Activated CD4-positive, alpha-beta T cell treated with anti-CD3 and anti-CD28 coated beads for 48 hours (primary cell): ENCODE results near the gene FHIT.
"Not testable (repeated sequence)": the region's sequence is repeated elsewhere in the genome, so short reads cannot be mapped to it uniquely, and the experiment has no call there.

ENCODE experiments used
- DNase-seq: peaks from one replicate; pipeline ENCODE4 v3.0.0-alpha.2; 2020

FHIT gene

GRCh38 chr3:59839283-59839682, 1412.0 kb downstream of the FHIT start:
- no peak for DNase-seq

DNA sequence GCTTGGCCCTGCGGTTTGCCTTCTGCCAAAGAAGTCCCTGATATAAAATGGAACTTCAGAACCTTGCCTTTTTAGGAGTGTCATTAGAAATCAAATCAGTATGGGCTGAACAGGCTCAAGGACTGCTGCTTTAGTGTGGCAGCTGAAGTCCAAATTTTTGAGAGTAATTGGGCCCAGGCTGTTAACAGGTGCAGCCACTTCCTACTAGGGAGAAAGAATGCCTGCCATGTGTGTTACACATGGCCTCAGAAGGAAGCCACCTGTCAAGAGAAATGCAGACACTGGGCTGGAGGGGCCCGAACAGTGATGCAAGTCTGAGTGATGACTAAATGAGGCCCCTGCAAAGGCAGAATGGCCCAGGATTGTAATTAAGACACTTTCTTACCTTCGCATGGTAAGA, 1414.7 kb downstream of the FHIT start:
- DNase-seq, result no peak

- no peak for DNase-seq
Measured at GRCh38 chr3:59832702-59833101, 1418.5 kb downstream of the FHIT start.

DNA sequence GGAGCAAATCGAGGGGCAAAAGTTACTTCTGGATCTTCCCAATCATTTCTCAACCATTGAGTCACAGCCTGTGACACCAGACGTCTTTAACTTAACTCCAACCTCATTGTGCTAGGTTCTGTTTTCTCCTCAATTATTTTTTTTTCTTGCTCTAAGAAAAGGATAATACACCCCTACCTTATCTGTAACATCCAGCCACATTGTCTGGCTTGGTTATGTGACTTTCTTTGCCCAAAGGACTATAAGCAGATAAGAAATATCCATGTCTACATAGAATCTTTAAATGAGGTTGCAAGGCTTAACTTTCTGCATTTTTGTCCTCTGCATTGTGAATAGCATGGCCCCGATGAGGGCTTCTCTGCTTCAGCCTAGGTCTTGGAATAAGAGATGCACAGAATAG, 1419.0 kb downstream of the FHIT start:
- no peak for DNase-seq

- DNase-seq, result no peak
Measured at GRCh38 chr3:59831394-59831793, 1419.9 kb downstream of the FHIT start.

DNA sequence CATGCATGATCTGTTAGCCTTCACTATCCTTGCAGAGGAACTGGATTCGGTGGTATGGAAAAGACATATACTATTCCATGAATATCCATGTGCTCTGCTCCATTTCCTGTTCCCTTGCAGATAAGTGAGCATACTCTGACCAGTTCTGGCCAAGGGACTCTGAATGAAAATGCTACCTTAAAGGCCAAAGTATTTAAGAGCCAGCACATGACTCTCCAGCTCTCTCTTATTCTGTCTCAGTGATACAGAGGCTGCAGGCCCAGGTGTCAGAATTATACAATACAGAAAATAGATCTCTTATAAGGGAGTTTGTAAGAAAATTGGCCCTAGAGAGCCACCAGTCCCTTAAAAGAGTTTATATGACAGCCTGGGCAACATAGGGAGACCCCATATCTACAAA, 1421.7 kb downstream of the FHIT start:
- no peak for DNase-seq

GRCh38 chr3:59824876-59825275, 1426.4 kb downstream of the FHIT start:
- DNase-seq, result no peak

DNA sequence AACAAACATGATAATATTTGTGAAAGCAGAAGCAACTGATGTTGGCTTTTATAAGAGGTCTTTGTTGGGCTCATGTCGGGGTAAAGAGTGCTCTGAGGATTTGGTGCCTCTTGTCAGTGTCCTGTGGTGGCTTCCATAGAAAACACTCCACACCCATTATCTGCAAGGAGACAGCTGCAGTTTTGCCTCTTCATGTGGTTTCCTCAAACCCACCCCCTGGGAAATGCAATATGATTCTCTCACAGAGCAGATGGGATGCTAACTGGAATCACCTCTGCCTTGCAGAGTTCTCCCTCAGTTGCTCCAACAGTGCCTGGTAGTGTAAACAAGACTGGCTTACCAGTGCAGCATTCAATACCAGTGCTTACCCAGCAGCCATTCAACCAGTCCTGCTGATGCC, 1430.0 kb downstream of the FHIT start:
- DNase-seq, result no peak

DNA sequence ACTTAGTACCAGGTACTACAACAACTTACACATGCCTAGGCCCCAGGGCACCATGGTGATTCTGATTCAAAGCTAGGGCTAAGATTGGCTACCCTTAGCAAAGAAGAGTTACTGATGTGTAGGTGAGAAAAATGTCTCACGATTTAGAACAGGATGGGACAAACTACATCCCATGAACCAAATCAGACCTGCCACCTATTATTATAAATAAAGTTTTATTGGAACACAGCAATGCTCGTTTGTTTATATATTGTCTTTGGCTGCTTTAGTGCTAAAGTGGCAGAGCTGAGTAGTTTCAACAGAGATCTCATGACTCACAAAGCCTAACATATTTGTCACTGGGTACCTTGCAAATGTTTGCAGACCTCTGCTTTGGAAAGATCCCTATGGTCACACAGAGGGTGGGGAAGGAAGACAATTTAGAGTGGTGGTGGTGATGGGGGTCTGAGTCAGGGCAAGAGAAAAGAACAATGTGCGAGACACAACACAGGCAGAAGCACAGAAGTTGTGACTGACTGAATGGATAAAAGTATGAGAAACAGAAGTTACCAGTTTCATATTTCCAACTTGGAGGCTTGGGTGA, 1430.8 kb downstream of the FHIT start:
- DNase-seq, result peak; percentile 36

DNA sequence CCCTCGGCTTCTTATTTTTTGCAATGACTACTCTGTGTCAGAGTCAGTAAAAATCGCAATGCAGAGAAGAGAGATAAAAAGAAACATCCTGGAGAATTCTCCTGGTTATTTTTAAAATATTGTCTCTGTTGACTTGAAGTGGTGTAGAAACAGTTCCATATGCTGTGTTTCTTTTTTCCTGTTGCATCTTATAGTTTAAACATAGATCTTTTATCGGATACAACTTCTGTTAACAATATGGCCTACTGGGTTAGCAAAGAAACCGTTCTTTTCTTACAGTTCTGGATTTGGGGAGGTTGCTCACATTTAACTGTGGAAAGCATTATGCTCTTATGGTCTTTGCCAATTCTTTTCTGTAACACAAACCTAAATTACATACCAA, 1432.3 kb downstream of the FHIT start:
- no peak for DNase-seq

- DNase-seq, result no peak
Measured at GRCh38 chr3:59818033-59818918, 1433.0 kb downstream of the FHIT start.

- DNase-seq, result no peak
Measured at GRCh38 chr3:59817511-59817910, 1433.7 kb downstream of the FHIT start.

DNA sequence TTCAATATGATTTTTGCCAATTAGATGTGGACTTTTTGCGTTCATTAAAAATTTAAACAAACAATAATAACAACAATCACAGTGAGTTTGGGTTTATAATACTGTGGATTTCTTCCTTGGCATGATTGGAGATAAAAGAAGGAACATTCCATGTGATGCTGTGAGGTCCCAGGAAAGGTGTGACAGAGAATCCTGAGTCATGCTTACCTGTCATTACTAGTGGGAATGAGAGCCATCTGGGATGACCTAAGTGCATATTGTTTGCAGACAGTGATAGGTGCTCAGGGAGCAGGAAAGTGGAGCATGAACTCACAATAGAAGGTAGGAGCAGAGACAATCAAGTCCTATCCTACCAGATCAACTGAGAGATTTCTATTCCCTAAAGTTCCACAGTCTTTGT, 1434.9 kb downstream of the FHIT start:
- DNase-seq, result no peak

GRCh38 chr3:59813148-59813538, 1438.1 kb downstream of the FHIT start:
- no peak for DNase-seq

- peak; percentile 7 for DNase-seq
Measured at GRCh38 chr3:59812237-59813147, 1438.8 kb downstream of the FHIT start.

DNA sequence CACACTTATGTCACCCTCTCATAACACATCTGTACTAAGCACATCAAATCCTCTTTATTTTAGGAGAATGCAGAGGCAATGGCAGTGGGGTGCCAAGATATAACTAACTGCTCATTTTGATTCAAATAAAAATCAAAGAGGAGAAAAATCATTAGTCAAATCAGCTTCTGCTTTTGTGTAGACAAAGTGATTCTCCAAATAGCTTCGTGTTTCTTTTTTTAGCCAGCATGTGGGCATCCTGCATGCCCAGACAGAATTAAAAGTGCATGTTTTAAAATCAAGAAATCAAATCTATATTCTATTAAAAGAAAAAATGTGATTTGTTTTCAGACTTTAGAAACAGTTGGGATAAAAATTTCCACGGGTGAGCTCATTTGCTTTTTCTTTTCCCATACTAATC, 1440.1 kb downstream of the FHIT start:
- DNase-seq, result no peak

- DNase-seq, result no peak
Measured at GRCh38 chr3:59810606-59811005, 1440.6 kb downstream of the FHIT start.

DNA sequence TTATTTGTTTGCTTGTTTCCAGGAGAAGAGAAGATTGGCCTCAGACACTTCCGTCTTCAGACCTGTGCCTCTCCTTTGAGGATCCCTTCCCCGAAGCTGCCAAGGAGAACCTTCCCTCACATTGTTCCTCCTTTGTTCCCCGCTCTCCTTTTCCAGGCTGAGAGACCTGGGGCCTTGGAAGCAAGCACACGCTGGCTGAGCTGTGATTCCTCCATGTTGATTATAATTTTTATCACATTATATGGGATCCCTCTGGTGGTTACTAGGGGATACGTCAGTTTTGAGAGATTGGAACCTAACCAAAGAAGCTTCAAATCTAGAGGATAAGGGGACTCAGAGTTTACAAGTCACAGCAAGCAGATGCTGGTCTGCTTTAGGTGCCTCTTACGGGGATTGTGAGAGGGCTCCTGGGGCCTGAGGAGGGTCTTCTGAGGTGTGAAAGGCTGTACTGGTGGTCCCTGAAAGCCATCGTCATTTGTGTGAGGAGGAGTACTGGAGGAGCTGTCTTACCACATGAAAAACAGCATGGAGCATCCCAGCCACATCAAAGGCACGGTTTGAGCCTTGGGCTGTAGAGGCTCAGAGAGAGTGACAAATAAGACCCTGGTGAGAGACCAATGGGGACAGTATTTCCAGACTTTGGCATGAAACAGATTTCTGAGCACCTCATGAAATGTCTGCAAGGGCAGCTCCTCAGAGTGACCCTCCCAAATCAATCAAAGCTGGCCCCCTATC, 1441.4 kb downstream of the FHIT start:
- no peak for DNase-seq

DNA sequence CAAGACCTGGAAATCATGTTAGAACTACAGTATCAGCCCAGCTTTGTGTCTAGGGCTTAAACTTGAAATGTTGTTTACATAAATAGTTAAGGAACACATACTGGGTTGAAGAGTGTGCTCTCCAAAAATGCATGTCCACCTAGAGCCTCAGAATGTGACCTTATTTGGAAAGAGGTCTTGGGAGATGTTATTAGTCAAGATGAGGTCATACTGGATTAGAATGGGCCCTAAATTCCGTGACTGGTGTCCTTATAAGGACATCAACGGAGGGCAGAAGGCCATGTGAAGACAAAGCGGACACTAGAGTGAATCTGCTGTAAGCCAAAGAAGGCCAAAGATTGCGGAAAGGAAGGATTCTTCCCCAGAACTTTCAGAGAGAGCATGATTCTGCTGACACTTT, 1442.2 kb downstream of the FHIT start:
- DNase-seq, result no peak

DNA sequence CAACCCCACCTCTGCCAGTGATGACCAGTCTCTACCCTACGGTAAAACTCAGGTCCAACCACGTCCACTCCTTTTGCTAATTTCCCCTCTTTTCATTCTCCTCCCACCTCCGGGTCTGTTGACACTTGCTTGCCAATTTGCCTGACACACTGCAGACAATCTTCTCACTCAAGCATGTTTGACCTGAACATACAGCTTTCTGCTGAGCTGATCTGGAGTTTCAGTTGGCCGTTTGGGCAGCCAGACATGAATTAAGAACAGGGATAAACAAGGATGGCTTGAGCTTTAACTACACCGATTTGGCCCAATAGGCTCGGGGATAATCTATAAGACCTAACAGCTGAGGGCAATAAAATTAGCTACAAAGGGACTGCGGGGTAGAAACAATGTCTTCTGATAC, 1442.8 kb downstream of the FHIT start:
- DNase-seq, result no peak

DNA sequence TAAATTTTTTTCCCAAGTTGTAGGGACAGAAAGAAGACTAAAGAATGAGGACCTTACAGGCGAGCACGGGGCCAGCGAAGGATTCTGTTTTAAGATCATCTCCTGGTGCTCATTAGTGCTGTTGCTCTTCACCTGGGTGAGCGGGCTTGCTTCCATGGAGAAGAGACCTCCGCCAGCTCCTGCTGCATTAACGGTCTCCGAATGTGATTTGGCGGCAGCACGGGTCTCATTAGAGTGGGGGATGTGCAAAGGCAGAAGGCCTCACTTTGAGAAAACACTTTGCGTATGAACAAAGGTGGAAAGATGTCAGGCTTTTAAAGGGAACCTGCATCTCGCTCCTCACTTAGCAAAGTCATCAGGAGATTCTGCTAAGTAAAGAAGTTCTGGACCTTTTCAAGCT, 1448.0 kb downstream of the FHIT start:
- no peak for DNase-seq

- DNase-seq, result not testable (repeated sequence)
Measured at GRCh38 chr3:59802453-59802852, 1448.8 kb downstream of the FHIT start.

- DNase-seq, result no peak
Measured at GRCh38 chr3:59802045-59802444, 1449.2 kb downstream of the FHIT start.
